HG03135 (cell line): Measurements from ENCODE around the gene KCND2.

Experiments used
- ATAC-seq: cut with Tn5 transposase; IDR thresholded peaks from one replicate; pipeline ENCODE4 v1.9.1; 2021; ENCODE audit warnings: mild to moderate bottlenecking, moderate library complexity; ENCODE audit not compliant: unreplicated experiment

The KCND2 gene

DNA sequence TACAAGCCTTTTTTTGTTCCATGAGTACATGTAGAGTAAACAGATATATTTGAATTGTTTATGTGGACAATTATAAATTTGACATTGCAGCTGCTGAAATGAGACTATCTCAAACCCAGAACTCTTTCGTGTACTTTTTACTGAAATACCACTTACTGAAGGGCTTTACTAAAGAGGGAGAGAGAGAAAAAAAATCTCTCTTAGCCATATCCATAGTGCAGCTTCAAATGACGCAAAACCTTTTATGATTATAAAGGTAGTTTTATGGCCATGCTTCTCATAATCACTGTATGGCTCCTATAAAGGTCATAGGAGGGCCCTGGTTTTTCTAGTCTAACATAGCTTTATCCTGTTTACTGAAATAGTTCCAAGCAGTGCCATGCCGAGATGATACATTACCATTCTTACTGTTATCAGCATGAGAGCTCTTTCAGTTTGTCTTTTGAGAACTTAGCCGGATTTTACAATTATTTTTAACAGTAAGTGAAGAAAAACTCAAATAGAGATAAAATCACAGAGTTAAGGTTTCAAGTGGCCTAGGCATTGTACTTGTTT is 35.1 kb downstream of the KCND2 start:
- no peak for ATAC-seq

DNA sequence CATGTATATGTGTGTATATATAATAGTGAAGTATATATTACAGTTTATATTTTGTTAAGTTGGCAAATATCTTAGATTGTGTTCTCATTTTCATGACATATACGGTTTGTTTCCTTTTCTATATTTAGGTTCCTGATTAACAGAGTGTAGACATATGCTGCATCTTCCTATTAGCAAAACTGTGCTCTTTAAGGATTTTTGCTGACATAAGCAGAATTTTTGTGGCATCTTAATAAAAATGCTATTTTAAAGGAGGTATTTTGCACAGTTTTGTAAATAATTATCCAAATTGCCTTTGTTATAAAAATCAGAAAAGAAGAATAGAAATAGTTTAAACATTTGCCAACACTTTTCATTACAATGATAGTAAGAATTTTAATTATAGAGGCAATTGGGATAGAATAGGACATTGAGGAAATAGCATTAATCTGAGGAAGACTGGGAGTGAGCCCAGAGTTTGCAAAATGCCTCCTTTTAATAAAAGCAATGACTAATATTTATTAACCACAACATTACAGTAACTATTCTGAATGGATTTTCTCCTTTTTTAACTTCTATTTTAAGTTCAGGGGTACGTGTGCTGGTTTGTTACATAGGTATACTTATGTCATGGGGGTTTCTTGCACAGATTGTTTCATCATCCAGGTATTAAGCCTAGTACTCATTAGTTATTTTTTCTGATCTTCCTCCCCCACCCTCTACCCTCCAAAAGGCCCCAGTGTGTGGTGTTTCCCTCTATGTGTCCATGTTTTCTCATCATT is 38.2 kb downstream of the KCND2 start:
- ATAC-seq: no peak

DNA sequence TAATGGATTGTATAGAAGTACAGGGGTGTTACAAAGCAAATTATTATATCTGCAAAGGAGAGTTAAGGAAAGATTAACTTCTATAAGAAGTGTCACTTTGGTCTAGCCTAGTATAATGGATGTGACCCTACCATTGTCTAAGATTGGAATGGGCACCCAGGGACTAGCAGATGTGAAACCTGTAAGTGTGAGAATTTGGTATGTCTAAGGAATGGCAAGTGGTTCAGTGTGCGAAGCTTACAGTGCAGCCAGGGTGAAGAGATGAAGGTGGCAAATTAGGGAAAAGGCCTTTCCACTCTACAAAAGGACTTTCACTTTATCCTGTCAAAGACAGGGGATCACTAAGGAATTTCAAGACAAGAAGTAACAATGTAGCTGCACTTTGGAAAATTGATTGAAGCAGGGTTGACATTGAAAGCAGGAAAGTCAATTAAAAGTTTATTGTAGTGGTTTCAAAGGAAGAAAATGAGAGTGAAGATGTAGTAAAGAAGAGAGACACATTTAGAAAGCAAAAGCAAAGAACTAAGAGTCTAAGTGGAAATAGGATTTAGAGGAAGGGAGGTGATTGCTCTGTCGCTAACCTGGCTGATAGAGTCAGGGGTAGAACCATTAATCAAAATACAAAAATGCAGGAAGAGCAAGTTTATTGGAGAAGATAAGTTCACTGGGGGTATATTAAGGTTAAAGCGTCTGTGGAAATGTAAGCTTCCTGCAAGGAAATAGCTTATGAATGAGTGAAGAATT is 47.4 kb downstream of the KCND2 start:
- peak; percentile 57 for ATAC-seq

DNA sequence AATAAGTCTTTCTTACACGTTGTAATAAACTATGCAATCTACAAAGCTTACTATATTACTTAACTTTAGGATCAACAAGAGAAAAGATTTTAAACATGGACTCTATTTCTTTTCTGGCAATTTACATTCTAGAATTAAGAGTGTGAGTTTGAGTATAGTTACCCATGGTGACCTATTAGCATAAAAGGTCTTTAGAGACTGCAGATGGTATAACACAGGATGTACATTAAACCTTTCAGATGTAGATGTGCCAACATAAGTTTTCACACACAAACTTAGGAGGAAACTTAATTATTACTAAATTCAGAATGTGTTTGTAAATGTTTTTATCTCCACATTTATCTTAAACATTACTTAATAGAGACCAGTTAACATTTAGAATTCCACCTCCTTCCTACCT is 54.1 kb downstream of the KCND2 start:
- ATAC-seq: no peak

DNA sequence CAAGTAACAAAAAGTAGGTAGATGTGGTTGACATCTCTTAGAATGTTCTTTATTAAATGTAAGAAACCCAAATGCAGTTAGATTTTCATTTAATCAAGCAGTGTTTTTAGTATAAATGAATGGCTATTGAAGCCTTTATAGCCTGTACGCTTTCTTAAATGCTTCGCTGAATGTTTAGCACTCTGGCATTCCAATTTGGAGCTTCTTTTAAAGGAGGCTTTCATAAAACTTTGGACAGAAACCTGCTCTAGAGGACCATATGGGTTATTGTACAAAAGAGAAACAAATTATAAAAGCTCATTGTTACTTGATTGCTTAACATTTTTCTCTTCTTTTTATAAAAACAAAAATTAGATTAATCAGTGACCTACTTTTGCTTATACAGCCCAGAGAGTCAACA is 59.5 kb downstream of the KCND2 start:
- ATAC-seq: no peak

DNA sequence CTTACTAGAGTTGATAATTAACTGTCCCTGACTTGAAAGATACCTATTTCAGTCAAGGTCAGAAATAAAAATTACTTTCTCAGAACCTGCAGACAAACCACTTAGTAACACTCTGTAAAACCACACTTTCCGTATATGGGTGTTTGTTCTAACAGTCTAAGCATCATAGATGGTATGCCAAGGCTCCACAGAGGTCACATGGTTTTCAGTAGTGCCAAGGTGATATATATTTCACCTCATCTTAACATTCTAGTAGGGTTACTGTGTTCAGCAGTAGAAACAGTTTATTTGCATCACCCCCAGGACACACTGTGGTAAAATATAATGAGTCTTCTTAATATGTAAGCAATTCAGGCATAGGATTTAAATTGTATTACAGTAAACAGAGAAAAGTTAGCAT is 61.5 kb downstream of the KCND2 start:
- ATAC-seq: peak; percentile 88

DNA sequence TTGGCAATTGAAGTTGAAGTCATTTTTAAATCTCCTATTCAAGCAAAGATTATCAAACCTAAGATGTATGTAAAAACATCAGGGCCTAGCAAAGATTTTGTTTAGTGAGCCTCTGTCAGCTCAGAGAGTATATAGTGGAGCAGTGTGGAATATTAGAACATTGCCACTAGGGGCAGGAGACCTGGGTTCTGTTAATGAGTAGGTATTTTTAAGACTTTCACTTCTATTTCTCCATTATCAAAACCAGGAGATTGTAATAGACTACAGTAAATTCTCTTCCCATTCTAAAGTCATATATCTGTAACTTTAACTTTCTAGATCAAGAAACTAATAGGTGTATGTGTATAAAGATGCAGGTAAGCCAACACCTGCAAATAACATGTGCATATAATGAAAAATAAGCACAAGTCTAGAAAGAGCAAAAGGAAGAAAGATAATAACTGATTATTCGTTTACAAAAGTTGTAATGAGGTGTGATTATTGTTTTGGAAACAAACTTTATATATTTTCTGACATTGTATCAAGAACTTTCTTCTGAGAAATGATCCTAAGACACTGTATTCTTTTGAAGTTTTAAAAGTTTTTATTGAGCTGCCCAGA is 64.4 kb downstream of the KCND2 start:
- peak; percentile 67 for ATAC-seq

DNA sequence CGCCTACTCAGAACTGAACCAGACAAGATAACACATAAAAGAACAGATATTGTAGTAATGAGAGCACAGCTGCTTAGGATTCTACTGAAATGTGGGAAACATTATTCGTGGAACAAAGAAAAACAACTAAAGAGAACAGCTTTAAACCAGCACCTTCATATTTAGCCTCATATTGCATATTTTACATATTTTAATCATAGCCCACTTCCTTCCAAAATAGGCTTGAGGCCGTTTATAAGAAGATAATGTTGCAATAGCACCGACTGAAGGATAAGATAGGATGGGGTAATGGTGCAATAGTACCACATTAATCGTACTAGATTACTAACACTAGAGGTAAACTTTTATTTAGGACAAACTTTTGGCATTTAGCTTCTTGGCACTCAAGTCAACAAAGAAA is 71.3 kb downstream of the KCND2 start:
- no peak for ATAC-seq

DNA sequence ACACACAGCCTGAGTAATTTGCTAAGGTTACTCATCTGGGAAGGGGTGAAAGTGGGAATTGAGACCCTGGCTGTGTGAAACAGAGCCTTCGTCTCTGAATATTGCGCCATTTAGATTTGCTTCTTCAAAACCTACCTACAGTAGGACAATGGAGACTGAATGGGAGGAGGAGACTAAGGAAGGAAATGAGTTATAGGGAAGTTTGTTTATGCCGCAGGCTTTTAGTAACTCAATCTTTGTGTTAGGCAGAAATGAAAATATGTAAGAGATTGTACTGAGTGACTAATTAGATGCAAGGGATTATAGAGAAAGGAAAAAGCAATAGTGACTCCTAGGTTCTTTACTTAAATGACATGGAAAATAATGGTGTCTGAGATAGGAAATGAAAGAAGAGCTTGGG is 80.2 kb downstream of the KCND2 start:
- ATAC-seq: no peak

DNA sequence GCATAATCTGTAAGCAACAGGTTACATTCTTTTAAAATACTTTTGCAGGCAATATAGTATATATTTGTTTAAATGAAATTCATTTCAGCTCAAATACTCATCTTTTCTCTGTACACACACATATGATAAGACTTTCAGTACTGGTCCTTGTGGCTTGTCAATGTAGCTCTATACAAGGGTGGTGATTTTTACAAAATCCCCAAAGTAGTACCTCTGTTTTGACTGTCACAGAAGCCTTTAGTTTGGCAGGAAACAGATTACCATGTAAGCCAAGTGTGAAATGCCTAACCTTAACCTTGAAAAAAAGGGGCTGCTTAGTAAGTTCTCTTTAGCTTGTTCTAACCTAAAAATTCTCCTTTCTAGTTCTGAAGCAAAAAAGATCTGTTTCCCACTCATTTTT is 87.9 kb downstream of the KCND2 start:
- ATAC-seq: peak; percentile 94

DNA sequence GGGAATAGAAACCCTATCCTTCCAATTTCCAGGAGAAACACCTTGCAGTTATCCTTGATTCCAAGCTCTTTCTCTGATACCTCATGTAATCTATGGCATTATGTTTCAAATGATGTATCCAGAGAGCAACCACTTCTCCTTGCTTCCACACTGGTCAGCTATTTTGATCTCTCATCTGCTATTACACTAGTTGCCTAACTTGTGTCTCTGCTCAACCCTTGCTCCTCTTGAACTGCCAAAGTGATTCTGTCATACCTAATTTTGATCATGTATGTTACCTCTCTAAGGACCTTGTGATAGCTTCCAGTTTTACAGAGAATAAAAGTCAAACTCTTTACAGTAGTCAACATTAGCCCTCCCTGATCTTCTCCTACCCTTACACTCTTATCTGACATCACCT is 90.4 kb downstream of the KCND2 start:
- ATAC-seq: no peak

DNA sequence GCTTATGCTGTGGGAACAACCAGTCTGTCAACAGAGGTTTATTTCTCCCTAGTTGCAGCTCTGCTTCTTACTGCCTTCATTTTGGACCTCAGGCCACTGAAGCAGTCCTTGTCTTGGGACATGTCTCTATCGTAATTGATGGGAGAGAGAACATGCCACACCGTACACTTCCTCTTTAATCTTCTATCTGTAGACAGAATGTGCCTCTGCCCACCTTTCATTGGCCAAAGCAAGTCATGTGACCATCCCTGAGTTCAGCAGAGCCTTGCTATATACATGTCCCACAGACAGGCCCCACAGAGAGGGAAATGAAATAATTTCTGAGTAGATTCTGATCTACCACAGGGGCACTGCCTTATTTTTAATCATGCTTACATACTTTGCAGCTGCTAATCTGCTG is 98.0 kb downstream of the KCND2 start:
- ATAC-seq: no peak

DNA sequence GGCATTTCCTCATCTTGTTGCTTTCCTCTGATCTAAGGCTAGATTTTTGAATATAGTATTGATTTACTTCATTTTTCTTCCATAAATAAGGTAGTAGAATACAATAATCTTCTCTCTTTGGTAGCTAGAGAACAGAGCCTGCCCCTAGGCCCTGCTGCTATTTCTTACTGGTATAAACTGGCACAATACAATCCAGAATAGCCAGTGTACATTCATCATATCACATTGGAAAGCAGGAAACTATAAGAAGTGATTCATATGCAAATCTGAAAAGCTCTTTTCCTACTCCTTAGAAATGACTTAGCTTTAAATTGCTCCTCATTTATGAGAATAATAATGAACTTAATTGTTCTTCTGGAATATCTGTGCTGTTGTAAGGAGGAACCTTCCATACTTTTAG is 100.2 kb downstream of the KCND2 start:
- ATAC-seq: no peak

DNA sequence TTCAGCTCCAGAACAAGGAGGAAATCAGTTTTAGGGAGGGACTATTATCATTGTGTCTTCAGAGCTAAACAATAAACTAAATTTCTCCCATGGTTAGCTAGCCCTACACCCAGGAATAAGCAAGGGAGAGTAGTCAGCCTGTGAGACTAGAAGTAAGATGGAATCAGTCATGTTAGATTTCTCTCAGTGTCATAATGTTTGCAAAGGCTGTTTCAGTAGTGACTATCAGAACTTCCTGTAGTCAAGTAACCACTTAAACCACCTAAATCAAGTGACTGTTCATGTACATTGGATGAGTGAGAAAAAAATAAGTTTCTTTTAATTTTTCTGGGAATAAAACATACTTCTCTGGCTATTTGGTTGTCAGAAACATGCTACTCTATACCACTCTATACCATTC is 121.6 kb downstream of the KCND2 start:
- peak; percentile 41 for ATAC-seq

DNA sequence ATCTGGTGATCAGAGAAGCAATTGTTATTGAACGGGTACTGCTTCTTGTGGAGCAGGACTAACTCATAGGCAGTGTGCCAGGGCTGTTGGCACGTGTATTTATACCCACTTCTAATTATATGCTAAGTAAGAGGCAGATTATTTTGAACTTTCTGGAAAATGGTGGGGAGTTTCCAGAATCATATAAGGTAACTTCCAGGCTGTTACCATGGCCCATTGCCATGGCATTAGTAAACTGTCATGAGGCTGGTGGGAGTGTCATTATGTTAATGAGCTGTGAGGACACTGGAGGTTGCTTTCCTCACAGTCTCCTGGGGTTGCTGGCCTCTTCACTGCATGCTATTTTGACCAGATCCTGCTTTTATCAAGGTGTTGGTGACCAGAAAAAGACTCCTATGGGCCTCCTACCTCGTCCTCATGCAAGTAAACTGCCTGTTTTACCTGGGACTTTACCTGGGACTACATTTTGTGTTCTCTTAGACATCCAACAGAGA is 122.6 kb downstream of the KCND2 start:
- peak; percentile 79 for ATAC-seq

DNA sequence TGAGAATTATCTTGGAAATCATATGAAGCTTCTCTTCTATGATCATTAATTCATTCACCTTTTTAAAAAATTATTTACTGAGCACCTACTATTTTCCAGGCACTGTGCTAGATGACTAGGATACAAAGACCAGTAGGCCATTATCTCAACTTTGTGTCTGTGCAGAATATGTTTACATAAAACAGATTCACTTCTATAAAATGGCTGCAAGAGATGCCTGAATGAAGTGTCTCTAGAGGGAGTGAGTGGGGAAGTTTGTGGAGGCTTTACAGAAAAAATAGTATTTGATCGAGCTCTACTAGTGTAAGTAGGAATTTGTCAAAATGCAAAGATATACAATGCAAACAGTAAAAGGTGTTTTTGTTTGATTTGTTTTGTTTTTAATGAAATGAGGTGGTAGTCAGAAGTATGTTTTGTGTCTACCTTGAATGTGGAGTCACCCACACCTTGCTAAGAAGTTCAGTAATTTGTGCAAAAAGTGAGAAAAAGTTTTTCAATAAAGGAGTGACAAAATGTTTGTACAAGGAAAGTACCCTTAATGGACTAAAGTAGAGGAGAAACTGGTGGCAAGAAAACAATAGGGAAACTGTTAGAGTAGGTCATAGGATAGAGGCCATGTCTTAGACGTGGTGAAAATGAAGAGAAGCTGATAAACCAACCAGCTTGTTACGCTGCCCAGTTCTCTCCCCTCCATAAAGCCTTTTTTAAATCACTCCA is 125.5 kb downstream of the KCND2 start:
- no peak for ATAC-seq

DNA sequence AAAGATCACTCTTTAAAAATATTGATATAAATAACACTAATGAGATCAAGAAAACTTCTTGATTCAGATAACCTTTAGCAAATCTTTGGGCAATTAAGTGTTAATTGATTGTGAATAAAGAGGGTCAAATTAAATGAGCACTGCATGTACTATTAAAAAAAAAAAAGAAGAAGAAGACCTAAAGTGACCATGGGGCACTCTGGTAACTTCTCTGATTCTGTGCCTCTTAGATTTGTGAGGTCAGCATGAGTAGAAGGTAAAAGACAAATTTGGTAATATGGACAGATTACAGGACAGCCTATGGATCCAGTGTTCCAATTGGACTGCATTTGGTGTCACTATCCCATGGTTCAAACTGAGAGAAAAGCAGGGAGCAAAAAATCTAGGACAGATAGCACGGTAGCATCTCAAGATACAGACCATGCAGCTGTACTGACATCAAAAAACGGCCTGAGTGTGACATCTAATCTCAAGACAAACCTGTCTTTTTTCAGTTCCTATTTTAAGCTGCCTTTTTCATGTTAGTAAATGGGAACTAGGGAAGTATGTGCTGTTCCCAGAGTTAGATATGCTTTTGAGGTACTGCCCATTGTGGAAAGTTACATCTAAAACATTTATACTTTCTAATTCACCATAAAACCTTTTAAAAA is 128.0 kb downstream of the KCND2 start:
- ATAC-seq: peak; percentile 29

DNA sequence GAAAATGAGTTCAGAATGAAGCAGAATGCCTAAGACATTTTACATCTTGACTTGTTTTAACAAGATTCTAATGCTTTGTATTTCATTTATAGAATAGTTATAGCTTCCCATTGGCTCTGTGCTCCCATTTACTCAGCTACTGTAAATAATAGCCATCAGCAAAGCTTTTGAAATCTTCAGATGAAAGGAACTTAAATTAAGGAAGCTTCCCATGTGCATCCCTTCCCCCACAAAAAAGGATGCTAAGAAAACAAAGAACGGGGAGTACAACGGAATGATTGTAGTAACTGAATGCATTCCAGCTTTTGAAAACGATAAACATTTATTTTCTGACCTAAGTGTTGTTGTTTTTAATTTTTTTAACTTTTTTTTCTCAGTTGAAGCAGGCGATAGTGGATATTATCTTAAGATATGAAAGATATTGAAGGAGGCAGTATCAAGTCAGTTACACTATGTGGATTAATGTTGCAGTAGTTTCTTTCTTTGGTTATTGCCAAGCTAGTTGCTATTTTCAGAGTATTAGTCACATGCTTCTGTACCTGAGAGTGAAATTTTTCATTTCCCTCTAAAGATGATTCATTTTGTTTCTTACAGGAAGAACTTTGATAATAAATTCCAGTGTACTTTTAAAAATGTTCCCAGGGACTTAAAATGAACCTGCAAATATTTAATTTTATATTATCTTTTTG is 129.2 kb downstream of the KCND2 start:
- peak; percentile 54 for ATAC-seq

DNA sequence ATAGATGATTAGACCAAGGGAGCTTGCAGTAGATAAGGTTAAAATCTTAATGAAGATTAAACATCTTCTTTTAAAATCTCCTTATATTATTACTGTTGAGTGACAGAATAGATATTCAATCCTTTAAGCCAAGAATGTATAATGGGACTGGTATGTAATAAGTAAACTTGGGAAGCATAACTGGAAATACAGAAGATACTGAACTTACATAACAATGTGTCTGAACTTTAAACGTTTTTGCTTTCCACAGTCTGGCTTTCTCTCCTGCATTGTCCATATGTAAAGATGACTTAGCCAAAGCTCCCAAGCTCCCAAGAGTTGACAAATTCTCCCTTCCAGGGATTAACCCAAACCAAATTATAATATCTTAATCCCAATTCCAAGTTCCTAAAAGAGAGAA is 129.8 kb downstream of the KCND2 start:
- ATAC-seq: no peak

DNA sequence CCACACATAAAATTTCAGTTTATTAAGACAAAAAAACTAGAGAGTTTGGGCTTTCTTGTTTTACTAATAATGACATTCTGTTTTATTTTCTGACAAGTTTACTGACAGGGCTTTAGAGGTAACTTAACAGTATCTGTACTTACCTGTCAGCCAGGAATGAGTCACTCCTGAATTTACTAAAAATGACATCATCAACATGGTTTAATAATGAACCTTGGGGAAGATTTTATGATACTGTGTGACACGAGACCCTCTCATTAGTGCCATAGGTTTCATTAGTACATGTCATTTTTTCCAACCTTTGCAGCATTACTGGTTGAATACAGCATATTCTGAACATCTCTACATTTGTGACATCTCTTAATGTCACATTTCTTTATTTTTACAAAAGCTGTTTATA is 131.1 kb downstream of the KCND2 start:
- peak; percentile 57 for ATAC-seq
